PC-3 (cell line): Measurements from ENCODE around the gene ZNF785. TPM values are rescaled to one million over a fixed set of nuclear protein-coding genes. Genes with fewer than 3 reads are reported as not detected.

Experiments
- ATAC-seq: fragments of 200-7000 bp; cut with Tn5 transposase; 2 replicates; pipeline ENCODE4 v1.9.1; 2020; ENCODE audit warnings: mild to moderate bottlenecking, moderate library complexity
- BruUV-seq: library from RNA; stranded (reverse); fragments of 400-500 nt; replicated peaks from 2 replicates; lab custom pipeline; 2021; lab: Mats Ljungman, UMichigan
- CTCF ChIA-PET: fragments of 300-600 bp; sonication (Branson Sonifier 250); formaldehyde crosslinking; loops from one replicate; lab custom pipeline; 2022; ENCODE audit warnings: antibody characterized with exemption; lab: Charles Lee
- POLR2A ChIA-PET: fragments of 300-600 bp; sonication (Branson Sonifier 250); formaldehyde crosslinking; loops from one replicate; lab custom pipeline; 2022; ENCODE audit warnings: antibody characterized with exemption; ENCODE audit not compliant: unreplicated experiment; lab: Charles Lee
- DNase-seq: peaks from one replicate; pipeline ENCODE4 v3.0.0-alpha.2; 2015
- H2AFZ ChIP-seq: fragments of 300-600 bp; sonication (generic); 2 replicates; pipeline ENCODE4 v1.6.0; 2016; ENCODE audit warnings: antibody characterized with exemption, low read length
- H3F3A ChIP-seq: fragments of 300-600 bp; sonication (generic); one replicate; pipeline ENCODE4 v1.6.0; 2017; ENCODE audit warnings: antibody characterized with exemption, low read length, control low read depth, mild to moderate bottlenecking; ENCODE audit not compliant: unreplicated experiment
- H3K27ac ChIP-seq: fragments of 300-600 bp; sonication (generic); 2 replicates; pipeline ENCODE4 v1.5.1; 2016; ENCODE audit warnings: mild to moderate bottlenecking, low read length
- H3K27me3 ChIP-seq: fragments of 300-600 bp; sonication (generic); 2 replicates; pipeline ENCODE4 v1.6.1; 2016; ENCODE audit warnings: low read length, mixed read lengths
- H3K36me3 ChIP-seq: fragments of 300-600 bp; sonication (generic); 2 replicates; pipeline ENCODE4 v1.6.1; 2016; ENCODE audit warnings: low read depth, mixed run types, low read length, mixed read lengths
- H3K4me1 ChIP-seq: fragments of 300-600 bp; sonication (generic); 2 replicates; pipeline ENCODE4 v1.5.1; 2016; ENCODE audit warnings: low read length; ENCODE audit not compliant: insufficient read depth
- H3K4me2 ChIP-seq: fragments of 300-600 bp; sonication (generic); 2 replicates; pipeline ENCODE4 v1.6.0; 2016; ENCODE audit warnings: low read length
- H3K4me3 ChIP-seq: fragments of 300-600 bp; sonication (generic); 2 replicates; pipeline ENCODE4 v1.5.1; 2016; ENCODE audit warnings: mild to moderate bottlenecking, low read length, mixed read lengths
- H3K79me2 ChIP-seq: fragments of 300-600 bp; sonication (generic); 2 replicates; pipeline ENCODE4 v1.6.1; 2017; ENCODE audit warnings: low read length, mixed read lengths
- H3K9ac ChIP-seq: fragments of 300-600 bp; sonication (generic); 2 replicates; pipeline ENCODE4 v1.6.0; 2016; ENCODE audit warnings: mild to moderate bottlenecking, low read length
- H3K9me2 ChIP-seq: fragments of 300-600 bp; sonication (generic); replicated peaks from 2 replicates; pipeline ENCODE4 v1.6.1; 2016; ENCODE audit warnings: mixed run types, low read length, mixed read lengths
- H3K9me3 ChIP-seq: fragments of 300-600 bp; sonication (generic); 2 replicates; pipeline ENCODE4 v1.6.1; 2016; ENCODE audit warnings: low read length, mixed read lengths
- H4K20me1 ChIP-seq: fragments of 300-600 bp; sonication (generic); 2 replicates; pipeline ENCODE4 v1.6.1; 2016; ENCODE audit warnings: low read length, mixed read lengths
- EZH2 ChIP-seq: fragments of 300-600 bp; sonication (generic); IDR thresholded peaks from one replicate; pipeline ENCODE4 v1.6.1; 2017; ENCODE audit warnings: antibody characterized with exemption, mild to moderate bottlenecking, low read length; ENCODE audit not compliant: unreplicated experiment
- EZH2phosphoT487 ChIP-seq: fragments of 300-600 bp; sonication (generic); IDR thresholded peaks from 2 replicates; pipeline ENCODE4 v1.6.1; 2018; ENCODE audit warnings: mild to moderate bottlenecking, antibody characterized with exemption, low read length, borderline replicate concordance
- intact Hi-C: fragments of 100-400 bp; cut with micrococcal nuclease; formaldehyde crosslinking; loops from 2 replicates; pipeline ENCODE4 v1.9.0; 2023
- total RNA-seq: library from RNA; depleted of rRNA; stranded (reverse); fragments of >200 nt; gene quantifications from 2 replicates; pipeline ENCODE4 v1.2.3, GENCODE V29; 2014
- TF ChIP-seq, protein P1 (sequence below): fragments of 300-600 bp; sonication (generic); conservative IDR thresholded peaks from 2 replicates; pipeline ENCODE4 v1.5.1; 2017; ENCODE audit warnings: antibody characterized with exemption, low read depth, mild to moderate bottlenecking, low read length

The ZNF785 gene
- total RNA-seq, 1 experiment from 2014 or later: 4.9 TPM

DNA sequence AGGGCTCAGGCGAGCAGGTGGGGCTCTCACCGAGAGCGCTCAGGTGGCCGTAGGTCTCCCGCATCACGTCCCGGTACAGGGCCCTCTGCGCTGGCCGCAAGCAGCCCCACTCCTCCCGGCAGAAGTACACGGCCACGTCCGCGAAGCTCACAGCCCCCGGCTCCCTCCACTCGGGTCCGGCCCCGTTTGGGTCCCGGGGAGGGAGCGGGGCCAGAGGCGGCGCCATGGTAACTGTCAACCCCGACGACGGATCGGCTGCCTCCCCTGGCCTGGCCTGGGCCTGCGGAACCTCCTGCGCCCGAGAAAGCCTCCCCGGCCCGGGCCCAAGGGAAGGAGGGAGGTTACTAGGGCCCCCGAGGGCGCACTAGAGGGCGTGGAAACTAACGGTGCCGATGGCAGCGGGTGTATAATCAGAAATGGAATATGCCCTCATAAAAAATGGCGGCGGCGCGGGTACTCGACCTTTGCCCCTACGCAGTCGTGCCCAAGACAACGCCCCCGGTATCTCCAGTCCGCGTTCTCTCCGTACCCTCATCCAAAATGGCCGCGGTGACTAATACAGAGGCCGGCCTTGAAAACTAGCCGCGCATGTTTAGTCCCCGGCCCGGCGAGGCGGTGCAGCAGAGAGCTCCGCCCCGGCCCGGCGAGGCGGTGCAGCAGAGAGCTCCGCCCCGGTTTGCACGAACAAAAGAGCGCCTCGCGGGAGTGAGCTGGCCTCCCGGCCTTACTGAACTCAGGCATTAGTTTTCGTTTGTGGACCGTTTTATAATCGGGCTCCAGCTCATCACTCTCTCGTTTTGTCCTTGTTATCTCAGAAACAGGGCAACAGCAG lies 27.3 kb downstream of the ZNF785 start, which contains the start of gene ZNF764:
ZNF764 (minus strand) TSS at position 418 of the 832 bp plus-strand sequence; CDS start at position 226, 192 bp downstream.
- Histone ChIP-seq H3F3A (no peaks in the 10 kb centered on the region), H2AFZ (peak within 1 kb of the TSS; percentile 90), H3K9me3 (no peaks in the 10 kb centered on the region), H3K36me3 (no peaks in the 10 kb centered on the region), H3K4me2 (peak within 1 kb of the TSS; percentile 85), H3K9ac (peak within 1 kb of the TSS; percentile 95), H3K27me3 (no peaks in the 10 kb centered on the region), H3K27ac (peak within 1 kb of the TSS; percentile 78), H3K4me3 (peak within 1 kb of the TSS; percentile 92), H4K20me1 (no peaks in the 10 kb centered on the region), H3K79me2 (peaks cover 29% of the 10 kb centered on the region), H3K4me1 (peaks cover 3% of the 10 kb centered on the region; the same call in 1 of the 2 replicates), H3K9me2 (no peaks in the 10 kb centered on the region)
- BruUV-seq: TSS peak; percentile 44
- CTCF ChIA-PET: interaction anchor here (0.7 to 1.4 kb wide), 4 partner anchors 19 to 128 kb away, joined by 3 to 6 read pairs (median 4); partner anchors contain the start of gene DCTPP1
- intact Hi-C loops: loop anchor here (1.0 kb wide), 2 partner anchors 23 to 27 kb away; partner anchors contain the start of gene ZNF785
- POLR2A ChIA-PET: interaction anchor here (0.5 to 1.4 kb wide), 10 partner anchors 9 to 1695 kb away, joined by 3 to 8 read pairs (median 4); partner anchors contain the start of genes CORO1A, SH2B1 and ZNF689
- peak; percentile 95 for ATAC-seq
- TF ChIP-seq EZH2 (no peak), EZH2phosphoT487 (no peak)
- TF ChIP-seq, protein P1, sequence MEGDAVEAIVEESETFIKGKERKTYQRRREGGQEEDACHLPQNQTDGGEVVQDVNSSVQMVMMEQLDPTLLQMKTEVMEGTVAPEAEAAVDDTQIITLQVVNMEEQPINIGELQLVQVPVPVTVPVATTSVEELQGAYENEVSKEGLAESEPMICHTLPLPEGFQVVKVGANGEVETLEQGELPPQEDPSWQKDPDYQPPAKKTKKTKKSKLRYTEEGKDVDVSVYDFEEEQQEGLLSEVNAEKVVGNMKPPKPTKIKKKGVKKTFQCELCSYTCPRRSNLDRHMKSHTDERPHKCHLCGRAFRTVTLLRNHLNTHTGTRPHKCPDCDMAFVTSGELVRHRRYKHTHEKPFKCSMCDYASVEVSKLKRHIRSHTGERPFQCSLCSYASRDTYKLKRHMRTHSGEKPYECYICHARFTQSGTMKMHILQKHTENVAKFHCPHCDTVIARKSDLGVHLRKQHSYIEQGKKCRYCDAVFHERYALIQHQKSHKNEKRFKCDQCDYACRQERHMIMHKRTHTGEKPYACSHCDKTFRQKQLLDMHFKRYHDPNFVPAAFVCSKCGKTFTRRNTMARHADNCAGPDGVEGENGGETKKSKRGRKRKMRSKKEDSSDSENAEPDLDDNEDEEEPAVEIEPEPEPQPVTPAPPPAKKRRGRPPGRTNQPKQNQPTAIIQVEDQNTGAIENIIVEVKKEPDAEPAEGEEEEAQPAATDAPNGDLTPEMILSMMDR: no peak
- DNase-seq: peak; percentile 96

GRCh38 chr16:30557707-30557956 lies 27.9 kb downstream of the ZNF785 start:
- peak overlapping the region; percentile 90 for H2AFZ ChIP-seq
- no peaks in the 10 kb centered on the region for H3F3A ChIP-seq
- intact Hi-C loops: no loop called here
- peaks cover 3% of the 10 kb centered on the region; the same call in 1 of the 2 replicates for H3K4me1 ChIP-seq
- peaks cover 29% of the 10 kb centered on the region for H3K79me2 ChIP-seq
- ChIA-PET POLR2A (interaction anchor here (0.7 to 1.4 kb wide), 3 partner anchors 8 to 374 kb away, joined by 3 read pairs; partner anchors contain the start of gene CORO1A), CTCF (interaction anchor here (1.4 kb wide), 1 partner anchor 41 kb away, joined by 6 read pairs; no protein-coding TSS in a partner anchor)
- no peak for TF ChIP-seq EZH2phosphoT487
- TF ChIP-seq, protein P1: no peak
- H3K9me2 ChIP-seq: no peaks in the 10 kb centered on the region
- no peaks in the 10 kb centered on the region for H3K9me3 ChIP-seq
- no peaks in the 10 kb centered on the region for H3K36me3 ChIP-seq
- no peaks in the 10 kb centered on the region for H4K20me1 ChIP-seq
- DNase-seq (no peak), ATAC-seq (no peak)
- H3K27ac ChIP-seq: peak overlapping the region; percentile 78
- peak overlapping the region; percentile 92 for H3K4me3 ChIP-seq
- H3K27me3 ChIP-seq: no peaks in the 10 kb centered on the region
- peak overlapping the region; percentile 85 for H3K4me2 ChIP-seq
- BruUV-seq: no TSS peak
- peak overlapping the region; percentile 95 for H3K9ac ChIP-seq

- no TSS peak for BruUV-seq
- intact Hi-C loops: no loop called here
- H3K4me3 ChIP-seq: no peak overlapping the region
- H3K79me2 ChIP-seq: peaks cover 29% of the 10 kb centered on the region
- TF ChIP-seq, protein P1: no peak
- no peak for TF ChIP-seq EZH2phosphoT487
- TF ChIP-seq EZH2: no peak
- H3K36me3 ChIP-seq: no peaks in the 10 kb centered on the region
- H3K27ac ChIP-seq: no peak overlapping the region
- H4K20me1 ChIP-seq: no peaks in the 10 kb centered on the region
- no peaks in the 10 kb centered on the region for H3F3A ChIP-seq
- ChIA-PET POLR2A (no interaction called here), CTCF (no interaction called here)
- no peak overlapping the region for H3K4me2 ChIP-seq
- H3K4me1 ChIP-seq: peaks cover 3% of the 10 kb centered on the region; the same call in 1 of the 2 replicates
- no peak for ATAC-seq
- H3K9me3 ChIP-seq: no peaks in the 10 kb centered on the region
- H3K9ac ChIP-seq: no peak overlapping the region
- H3K27me3 ChIP-seq: no peaks in the 10 kb centered on the region
- no peaks in the 10 kb centered on the region for H3K9me2 ChIP-seq
- no peak overlapping the region for H2AFZ ChIP-seq
- DNase-seq: no peak
Measured at GRCh38 chr16:30556125-30556473, 29.4 kb downstream of the ZNF785 start.
